GM12865 (cell line): ENCODE measurements around the gene LHFPL2.
A peak's percentile ranks its signal among the peaks of the same experiment; 100 is the strongest.

Experiments used
- DNase-seq: peaks from one replicate; pipeline ENCODE4 v3.0.0; 2010; ENCODE audit warnings: low read depth
- H3K4me3 ChIP-seq: 2 replicates; pipeline ENCODE4 v1.5.1; 2011; ENCODE audit warnings: mild to moderate bottlenecking, low read depth, low read length, control low read depth
- TF ChIP-seq, protein P1 (sequence below): IDR thresholded peaks from 2 replicates; pipeline ENCODE4 v1.5.1; 2011; ENCODE audit warnings: low read length, control low read depth, low read depth, inconsistent platforms; ENCODE audit not compliant: insufficient read depth; ENCODE audit errors: missing control alignments

LHFPL2 gene

DNA sequence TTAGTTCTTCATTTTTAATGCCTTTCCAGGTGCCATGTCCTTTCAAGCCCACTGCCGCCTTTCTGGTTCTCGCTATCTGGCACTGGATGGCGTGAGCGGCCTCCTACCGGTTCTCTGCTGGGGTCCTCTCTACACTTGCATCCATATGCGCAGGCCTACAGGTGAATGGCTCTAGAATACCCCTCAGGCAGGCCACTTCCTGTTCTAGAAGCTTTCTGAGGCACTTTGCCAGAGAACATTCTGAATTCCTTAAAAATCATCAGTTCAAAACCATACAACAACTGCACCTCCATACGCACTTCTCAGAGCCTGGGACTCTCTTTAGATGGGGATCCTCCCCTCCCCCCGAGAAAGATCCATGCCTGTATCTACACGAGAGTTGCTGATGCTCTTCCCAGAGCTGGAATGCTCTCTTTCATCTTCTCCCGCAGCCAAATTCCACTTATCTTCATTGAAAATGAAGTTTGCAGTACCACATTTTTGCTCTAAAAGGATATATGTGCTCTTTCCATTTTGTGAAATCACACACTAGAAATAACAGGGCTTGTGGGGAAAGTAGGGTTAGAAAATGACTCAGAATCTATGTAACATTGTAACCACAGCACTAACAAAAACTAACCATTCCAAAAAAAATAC, 1.4 kb upstream of the LHFPL2 start:
- TF ChIP-seq, protein P1, sequence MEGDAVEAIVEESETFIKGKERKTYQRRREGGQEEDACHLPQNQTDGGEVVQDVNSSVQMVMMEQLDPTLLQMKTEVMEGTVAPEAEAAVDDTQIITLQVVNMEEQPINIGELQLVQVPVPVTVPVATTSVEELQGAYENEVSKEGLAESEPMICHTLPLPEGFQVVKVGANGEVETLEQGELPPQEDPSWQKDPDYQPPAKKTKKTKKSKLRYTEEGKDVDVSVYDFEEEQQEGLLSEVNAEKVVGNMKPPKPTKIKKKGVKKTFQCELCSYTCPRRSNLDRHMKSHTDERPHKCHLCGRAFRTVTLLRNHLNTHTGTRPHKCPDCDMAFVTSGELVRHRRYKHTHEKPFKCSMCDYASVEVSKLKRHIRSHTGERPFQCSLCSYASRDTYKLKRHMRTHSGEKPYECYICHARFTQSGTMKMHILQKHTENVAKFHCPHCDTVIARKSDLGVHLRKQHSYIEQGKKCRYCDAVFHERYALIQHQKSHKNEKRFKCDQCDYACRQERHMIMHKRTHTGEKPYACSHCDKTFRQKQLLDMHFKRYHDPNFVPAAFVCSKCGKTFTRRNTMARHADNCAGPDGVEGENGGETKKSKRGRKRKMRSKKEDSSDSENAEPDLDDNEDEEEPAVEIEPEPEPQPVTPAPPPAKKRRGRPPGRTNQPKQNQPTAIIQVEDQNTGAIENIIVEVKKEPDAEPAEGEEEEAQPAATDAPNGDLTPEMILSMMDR = no peak
- H3K4me3 ChIP-seq = no peak overlapping the region
- DNase-seq = no peak

DNA sequence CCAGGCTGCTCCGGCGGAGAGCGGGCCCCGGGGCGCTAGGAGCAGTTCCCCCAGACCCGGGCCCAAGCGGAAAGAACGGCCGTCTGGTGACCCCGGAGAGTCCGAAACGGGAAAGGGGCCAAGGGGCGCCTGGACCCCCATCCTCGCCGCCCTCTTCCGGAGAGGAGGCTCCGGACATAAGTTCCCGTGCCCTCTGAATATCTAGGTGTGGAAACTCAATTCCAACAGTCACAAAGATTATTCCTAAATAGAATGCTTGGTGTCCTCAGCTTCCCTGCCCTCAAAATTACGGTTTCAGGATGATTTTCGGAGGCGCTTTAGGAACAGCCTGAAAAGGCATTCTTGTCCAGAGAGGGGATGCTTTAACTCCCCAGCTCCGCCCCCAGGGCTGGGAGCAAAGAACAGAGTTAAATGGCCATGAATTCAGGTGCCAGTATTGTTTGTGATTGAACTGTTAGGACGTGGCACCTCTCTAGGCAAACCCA, 681 bp upstream of the LHFPL2 start:
- no peak for DNase-seq
- peak overlapping the region; percentile 85 for H3K4me3 ChIP-seq

DNA sequence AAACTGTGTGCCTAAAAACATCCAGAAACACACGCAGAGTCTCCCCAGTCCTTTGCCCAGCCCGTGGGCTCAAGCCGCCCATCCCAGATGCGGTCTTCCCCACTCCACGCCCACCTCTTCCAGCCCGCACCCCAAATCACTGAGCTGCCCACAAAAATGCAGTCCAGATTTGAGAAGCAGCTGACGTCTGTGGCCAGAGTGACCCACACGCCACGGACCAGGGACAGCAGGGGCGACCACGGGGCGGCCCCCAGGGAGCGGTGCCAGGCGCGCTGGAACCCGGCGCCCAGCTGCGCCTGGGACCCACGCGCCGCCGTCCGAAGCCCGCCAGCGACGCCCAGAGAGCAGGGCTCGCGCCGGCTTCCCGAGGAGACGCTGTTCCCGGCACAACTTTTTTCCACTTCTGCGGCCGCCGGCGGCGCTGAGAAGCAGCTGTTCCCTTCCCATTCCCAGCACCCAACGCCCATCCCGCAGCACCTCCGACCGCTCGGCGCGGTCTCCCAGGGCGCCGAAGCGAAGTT, 674 bp downstream of the LHFPL2 start:
- TF ChIP-seq, protein P1 = peak; percentile 2
- no peak for DNase-seq
- peak overlapping the region; percentile 85 for H3K4me3 ChIP-seq

More for the DNA sequence above, 681 bp upstream of the LHFPL2 start:
- TF ChIP-seq, protein P1 = no peak

DNA sequence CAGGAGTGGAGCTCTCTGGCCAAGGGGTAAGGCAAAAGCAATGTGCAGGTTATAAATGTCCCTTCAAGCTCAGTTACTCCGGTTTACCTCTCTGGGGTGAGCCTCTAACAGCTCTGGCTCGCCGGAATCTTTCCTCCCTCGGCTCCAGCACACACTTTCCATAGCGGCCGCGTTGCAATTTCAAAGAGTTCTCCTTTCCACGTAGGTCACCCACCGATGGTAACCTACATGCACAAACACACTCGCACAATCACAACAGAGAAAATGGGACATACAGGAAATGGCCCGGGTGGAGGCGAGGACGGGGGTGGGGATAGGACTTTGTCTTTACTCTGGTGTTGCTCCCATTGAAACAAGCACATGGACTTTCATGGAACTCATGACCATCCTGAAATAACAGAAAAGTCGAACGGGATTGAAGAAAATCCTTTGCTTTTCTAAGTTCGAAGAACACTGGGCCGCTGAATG, 1.2 kb downstream of the LHFPL2 start:
- TF ChIP-seq, protein P1 = no peak
- peak; percentile 45 for DNase-seq
- peak overlapping the region; percentile 85 for H3K4me3 ChIP-seq

DNA sequence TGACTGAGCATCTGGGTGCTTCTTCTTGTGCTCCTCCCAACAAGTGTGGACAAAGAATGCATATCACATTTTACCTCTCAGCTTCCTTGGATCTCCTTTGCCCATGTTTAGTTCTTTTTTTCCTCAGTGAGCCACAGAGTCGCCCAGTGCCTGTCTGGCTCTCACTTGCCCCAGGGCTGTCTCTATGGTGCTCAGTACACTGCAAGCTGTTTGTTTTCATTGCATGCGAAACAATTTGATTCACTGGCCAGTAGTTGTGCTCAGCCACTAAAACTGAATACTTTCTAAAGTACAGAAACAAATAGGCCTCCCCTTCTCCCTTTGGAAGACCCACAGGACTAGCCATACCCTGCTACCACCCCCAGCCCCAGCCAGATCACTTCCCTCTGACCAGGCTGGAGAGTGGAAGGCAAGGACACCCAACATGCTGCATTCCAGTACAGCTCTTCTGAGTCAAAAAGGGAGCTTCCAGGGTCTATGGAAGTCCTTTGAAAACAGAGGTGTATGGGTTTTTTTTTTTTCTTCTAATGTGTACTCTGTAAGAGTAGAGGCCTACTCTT, 3.8 kb downstream of the LHFPL2 start:
- DNase-seq = no peak
- no peak overlapping the region for H3K4me3 ChIP-seq
- TF ChIP-seq, protein P1 = no peak

DNA sequence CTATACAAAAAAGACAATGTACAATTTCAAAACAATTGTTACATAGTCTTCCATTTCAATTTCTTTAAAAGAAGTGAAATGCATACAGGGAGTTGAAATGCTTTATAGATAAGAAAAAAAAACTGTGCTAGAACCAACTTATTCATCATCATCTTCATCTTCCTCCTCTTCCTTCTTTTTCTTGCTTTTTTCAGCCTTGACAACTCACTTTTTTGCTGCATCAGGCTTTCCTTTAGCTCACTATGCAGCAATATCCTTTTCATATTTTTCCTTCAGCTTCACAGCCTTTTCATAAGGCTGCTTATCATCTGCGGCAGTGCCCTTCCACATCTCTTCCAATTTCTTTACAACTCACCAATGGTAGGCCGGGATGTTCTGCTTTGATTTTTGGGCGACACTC, 4.4 kb downstream of the LHFPL2 start:
- no peak overlapping the region for H3K4me3 ChIP-seq
- TF ChIP-seq, protein P1 = no peak
- no peak for DNase-seq

DNA sequence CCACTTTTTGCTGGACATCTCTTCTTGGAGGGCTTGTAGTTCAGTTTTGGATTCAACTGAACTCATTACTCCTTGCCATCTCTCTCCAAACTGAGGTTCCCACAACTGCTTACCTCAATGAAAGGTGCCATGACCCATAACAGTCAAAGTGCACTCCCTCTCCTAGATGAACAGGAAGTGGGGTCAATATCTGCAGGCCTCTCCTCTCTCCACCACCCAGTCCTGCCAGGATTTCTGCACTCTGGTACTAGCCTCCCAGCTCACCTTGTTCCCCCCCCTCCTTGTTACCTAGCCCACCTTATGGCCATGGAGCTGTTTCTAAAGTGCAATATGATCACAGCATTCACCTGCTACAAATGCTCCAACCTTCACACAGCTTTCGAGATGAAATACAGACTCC, 5.9 kb downstream of the LHFPL2 start:
- no peak for DNase-seq
- H3K4me3 ChIP-seq = no peak overlapping the region
- TF ChIP-seq, protein P1 = no peak
